ENCODE measurements around the gene PES1.

DNA sequence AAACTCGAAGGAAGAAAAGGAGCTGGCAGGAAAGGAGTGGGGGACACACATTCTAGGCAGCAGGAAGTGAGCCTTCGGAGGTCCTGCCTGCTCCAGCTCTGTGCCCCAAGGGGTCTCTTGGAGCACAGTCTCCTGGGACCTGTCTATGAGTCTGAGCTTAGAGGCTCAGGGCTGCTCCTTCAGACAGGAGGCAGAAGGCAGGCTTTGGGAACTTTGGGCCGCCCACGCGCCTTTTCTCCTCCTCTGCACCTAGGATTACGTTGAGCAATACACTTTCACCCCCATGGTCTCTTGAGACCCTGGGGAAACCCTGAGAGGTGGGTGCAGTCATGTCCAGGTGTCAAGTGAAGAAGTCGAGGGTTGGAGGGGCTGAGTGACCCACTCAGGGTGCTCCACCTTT lies 16.2 kb upstream of the PES1 start:
- no peak for TF ChIP-seq FOXM1 (CRISPR knock-in tag; IDR thresholded peaks at IDR 0.05)
- no peak for TF ChIP-seq ATF7 (IDR thresholded peaks at IDR 0.05)
- TF ChIP-seq ATF7 (CRISPR knock-in tag; IDR thresholded peaks at IDR 0.05) = no peak
- TF ChIP-seq ATF1 (CRISPR knock-in tag; IDR thresholded peaks at IDR 0.05) = no peak
- no peak for TF ChIP-seq BCL6 (CRISPR knock-in tag; IDR thresholded peaks at IDR 0.05)
- TF ChIP-seq CTCF (CRISPR knock-in tag; IDR thresholded peaks at IDR 0.05) = no peak
- no peak for TF ChIP-seq SKI (IDR thresholded peaks at IDR 0.05; ENCODE audit: partially characterized antibody)
- TF ChIP-seq POLR2A (IDR thresholded peaks at IDR 0.05; ENCODE audit: insufficient read depth in 1 of 2, low read depth in 2 of 2, low read length in 2 of 2) = no peak
- TF ChIP-seq ARNTL (CRISPR knock-in tag; IDR thresholded peaks at IDR 0.05) = no peak
- TF ChIP-seq SMARCC2 (IDR thresholded peaks at IDR 0.05) = no peak
- TF ChIP-seq ZFX (CRISPR knock-in tag; IDR thresholded peaks at IDR 0.05; ENCODE audit: low read depth) = no peak
- no peak for TF ChIP-seq ZNF556 (CRISPR knock-in tag; IDR thresholded peaks at IDR 0.05; ENCODE audit: borderline replicate concordance)
- TF ChIP-seq SP2 (CRISPR knock-in tag; IDR thresholded peaks at IDR 0.05) = no peak
- no peak for TF ChIP-seq ZNF274 (CRISPR knock-in tag; IDR thresholded peaks at IDR 0.05)
- TF ChIP-seq MTF1 (CRISPR knock-in tag; IDR thresholded peaks at IDR 0.05) = no peak

Measured in HepG2 (cell line).